NT2/D1 (cell line): Measurements from ENCODE around the gene WFS1.

Experiments used
- DNase-seq: peaks from one replicate; pipeline ENCODE4 v3.0.0-alpha.2; 2011; ENCODE audit warnings: low read depth, low spot score
- H3K27me3 ChIP-seq: 2 replicates; pipeline ENCODE4 v1.6.0; 2011; ENCODE audit warnings: mild to moderate bottlenecking; ENCODE audit not compliant: insufficient read length, insufficient read depth
- H3K36me3 ChIP-seq: 2 replicates; pipeline ENCODE4 v1.6.1; 2011; ENCODE audit warnings: mild to moderate bottlenecking, low read length, mixed read lengths; ENCODE audit not compliant: insufficient read depth, insufficient read length
- H3K4me1 ChIP-seq: 2 replicates; pipeline ENCODE4 v1.5.1; 2011; ENCODE audit not compliant: insufficient read depth, insufficient read length
- H3K4me3 ChIP-seq: 2 replicates; pipeline ENCODE4 v1.5.1; 2011; ENCODE audit warnings: low read depth; ENCODE audit not compliant: insufficient read length
- H3K9ac ChIP-seq: 2 replicates; pipeline ENCODE4 v1.6.0; 2011; ENCODE audit warnings: low read depth; ENCODE audit not compliant: insufficient read length
- H3K9me3 ChIP-seq: 2 replicates; pipeline ENCODE4 v1.5.1; 2011; ENCODE audit warnings: mild to moderate bottlenecking, low read length; ENCODE audit not compliant: insufficient read depth
- SUZ12 ChIP-seq: IDR thresholded peaks from 2 replicates; pipeline ENCODE4 v1.6.1; 2011; ENCODE audit not compliant: insufficient read length, insufficient read depth; ENCODE audit errors: extremely low read depth
- YY1 ChIP-seq: IDR thresholded peaks from 2 replicates; pipeline ENCODE4 v1.6.1; 2011; ENCODE audit not compliant: insufficient read length, insufficient read depth
- ZNF274 ChIP-seq: IDR thresholded peaks from 2 replicates; pipeline ENCODE4 v1.6.1; 2011; ENCODE audit warnings: mild to moderate bottlenecking, low read depth, low read length

WFS1 gene

DNA sequence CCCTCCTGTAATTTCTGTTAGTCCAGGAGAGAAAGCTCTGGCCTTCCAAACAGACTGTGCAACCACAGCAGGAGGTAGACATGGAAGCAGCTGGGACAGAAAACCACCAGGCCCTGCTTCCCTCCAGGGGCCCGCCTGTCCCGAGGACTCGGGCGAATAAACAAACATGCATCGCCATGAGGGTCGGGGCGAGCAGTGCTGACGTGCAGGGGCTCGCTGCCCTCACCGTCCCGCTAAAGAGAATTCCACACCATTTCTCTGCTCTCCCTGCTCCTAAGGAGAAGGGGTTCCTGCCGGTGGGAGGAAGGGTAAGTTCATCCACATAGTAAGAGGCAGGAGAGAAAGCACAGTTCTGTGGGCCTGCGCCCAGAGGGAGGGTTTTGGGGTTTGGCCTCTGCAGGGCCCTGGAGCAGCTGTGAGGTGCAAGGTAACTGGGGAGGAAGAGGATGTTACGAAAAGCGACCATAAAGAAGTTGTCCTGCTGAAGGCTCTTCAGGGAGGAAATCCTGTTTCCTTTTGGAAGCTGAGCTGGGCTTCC is 54.9 kb downstream of the WFS1 start:
- no peak for DNase-seq
- no peaks in the 10 kb centered on the region for H3K36me3 ChIP-seq
- no peak overlapping the region for H3K4me3 ChIP-seq
- H3K9ac ChIP-seq = peak overlapping the region; percentile 4
- TF ChIP-seq SUZ12 = no peak
- no peak for TF ChIP-seq ZNF274
- TF ChIP-seq YY1 = no peak
- peaks cover 4% of the 10 kb centered on the region for H3K27me3 ChIP-seq
- H3K4me1 ChIP-seq = peaks cover 16% of the 10 kb centered on the region
- peaks cover 8% of the 10 kb centered on the region; the same call in 1 of the 2 replicates for H3K9me3 ChIP-seq

DNA sequence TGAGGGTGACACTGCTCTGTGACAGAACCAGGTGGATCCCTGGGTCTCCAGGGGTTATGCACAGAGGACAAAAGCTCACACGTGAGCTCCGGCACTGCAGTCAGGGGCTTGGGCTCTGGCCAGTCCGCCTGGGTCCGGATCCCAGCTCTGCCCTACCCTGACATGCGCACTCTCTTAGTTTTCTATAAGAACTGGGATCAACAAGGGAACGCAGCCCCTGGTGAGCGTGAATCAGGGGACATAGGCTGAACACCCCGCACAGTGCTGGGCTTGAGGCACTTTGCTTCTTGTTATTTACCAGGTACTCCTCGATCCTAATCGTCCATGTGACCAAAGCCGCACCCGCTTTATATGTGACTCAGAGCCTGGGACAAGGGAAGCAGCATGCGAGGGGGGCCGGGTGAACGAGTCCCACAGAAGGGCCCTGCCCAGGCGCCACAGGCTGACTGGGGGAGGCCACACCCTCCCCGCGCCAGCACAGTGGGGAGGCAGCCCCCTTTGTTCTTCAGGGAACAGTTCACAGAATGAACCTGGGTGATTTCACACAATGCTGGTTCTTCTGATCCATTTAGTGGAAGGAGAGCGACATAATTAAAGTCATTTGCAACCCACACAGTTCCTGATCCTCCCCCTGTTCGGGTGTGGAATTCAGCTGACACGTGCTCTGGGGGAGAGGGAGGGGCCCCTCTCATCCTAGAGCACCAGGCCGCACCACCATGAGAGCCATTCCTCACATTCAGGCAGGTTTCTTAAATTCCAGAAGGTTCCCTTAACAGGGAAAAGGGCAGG is 55.5 kb downstream of the WFS1 start:
- Histone ChIP-seq H3K36me3 (no peaks in the 10 kb centered on the region), H3K9me3 (peaks cover 3% of the 10 kb centered on the region; the same call in 1 of the 2 replicates), H3K4me3 (no peak overlapping the region), H3K9ac (peak overlapping the region; percentile 4), H3K27me3 (peaks cover 4% of the 10 kb centered on the region), H3K4me1 (peaks cover 16% of the 10 kb centered on the region)
- TF ChIP-seq ZNF274 = no peak
- TF ChIP-seq SUZ12 = no peak
- no peak for TF ChIP-seq YY1
- DNase-seq = no peak

DNA sequence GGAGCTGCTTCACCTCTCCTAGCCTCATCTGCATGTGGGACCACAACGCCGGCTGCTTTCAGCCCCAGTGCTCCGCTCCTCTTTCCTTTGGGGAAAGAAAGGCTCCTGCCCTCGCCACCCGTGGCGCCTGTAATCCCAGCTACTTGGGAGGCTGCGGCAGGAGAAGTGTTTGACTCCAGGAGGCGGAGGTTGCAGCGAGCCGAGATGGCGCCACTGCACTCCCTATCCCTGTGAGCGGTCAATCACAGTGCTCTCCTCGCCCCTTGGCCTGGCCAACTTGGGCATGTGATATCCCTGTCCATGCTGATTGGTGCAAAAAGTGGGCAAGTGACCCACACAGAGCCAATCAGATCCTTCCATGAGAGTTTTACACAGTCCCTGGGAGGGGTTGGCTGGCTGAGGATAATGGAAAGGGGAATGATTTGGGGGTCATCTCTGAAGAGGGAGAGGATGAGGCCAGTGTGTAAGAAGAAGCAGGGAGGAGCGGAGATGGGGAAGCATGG is 56.2 kb downstream of the WFS1 start:
- no peaks in the 10 kb centered on the region; the same call in 1 of the 2 replicates for H3K9me3 ChIP-seq
- H3K9ac ChIP-seq = no peak overlapping the region
- H3K36me3 ChIP-seq = no peaks in the 10 kb centered on the region
- peaks cover 16% of the 10 kb centered on the region for H3K4me1 ChIP-seq
- DNase-seq = no peak
- no peak overlapping the region for H3K4me3 ChIP-seq
- peaks cover 4% of the 10 kb centered on the region for H3K27me3 ChIP-seq
- TF ChIP-seq ZNF274 = no peak
- no peak for TF ChIP-seq SUZ12
- no peak for TF ChIP-seq YY1

DNA sequence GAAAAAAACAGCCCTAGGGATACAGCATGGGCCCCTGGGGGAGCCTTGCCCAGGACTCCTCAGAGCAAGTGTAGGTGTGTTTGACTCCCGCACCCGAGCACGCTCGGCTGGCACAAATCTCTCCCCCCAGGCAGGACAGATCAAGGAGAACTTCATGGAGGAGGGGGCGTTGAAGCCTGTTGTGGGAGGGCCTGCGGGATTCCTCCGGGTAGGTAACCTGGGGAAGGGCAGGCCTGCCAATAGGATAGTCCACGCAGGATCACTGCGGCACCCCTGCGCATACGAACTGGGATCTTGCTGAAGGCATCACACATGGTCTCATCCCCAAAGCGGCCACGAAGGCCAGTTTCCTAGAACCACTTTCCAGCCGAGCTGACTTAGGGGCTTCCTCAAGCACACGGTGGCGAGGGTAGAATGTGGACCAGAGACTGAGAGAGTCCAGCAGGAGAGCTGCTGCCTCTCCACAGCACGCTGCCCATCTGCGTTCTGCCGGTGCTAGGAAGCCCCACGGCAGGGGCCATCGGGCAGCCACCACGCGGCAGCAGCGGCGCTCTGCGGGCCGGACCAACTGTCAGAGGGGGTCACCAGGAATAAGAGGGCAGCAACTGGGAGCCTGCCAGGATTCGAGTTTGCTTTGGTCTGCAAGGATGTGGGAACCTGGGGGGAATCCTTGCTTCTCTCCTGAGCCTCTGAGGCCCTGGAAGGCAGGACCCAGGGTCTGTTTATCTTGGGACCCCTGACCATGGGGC is 56.8 kb downstream of the WFS1 start:
- peaks cover 16% of the 10 kb centered on the region for H3K4me1 ChIP-seq
- H3K4me3 ChIP-seq = no peak overlapping the region
- H3K9me3 ChIP-seq = no peaks in the 10 kb centered on the region; the same call in 1 of the 2 replicates
- TF ChIP-seq ZNF274 (no peak), SUZ12 (no peak), YY1 (no peak)
- peaks cover 4% of the 10 kb centered on the region for H3K27me3 ChIP-seq
- DNase-seq = no peak
- H3K36me3 ChIP-seq = no peaks in the 10 kb centered on the region
- no peak overlapping the region for H3K9ac ChIP-seq

DNA sequence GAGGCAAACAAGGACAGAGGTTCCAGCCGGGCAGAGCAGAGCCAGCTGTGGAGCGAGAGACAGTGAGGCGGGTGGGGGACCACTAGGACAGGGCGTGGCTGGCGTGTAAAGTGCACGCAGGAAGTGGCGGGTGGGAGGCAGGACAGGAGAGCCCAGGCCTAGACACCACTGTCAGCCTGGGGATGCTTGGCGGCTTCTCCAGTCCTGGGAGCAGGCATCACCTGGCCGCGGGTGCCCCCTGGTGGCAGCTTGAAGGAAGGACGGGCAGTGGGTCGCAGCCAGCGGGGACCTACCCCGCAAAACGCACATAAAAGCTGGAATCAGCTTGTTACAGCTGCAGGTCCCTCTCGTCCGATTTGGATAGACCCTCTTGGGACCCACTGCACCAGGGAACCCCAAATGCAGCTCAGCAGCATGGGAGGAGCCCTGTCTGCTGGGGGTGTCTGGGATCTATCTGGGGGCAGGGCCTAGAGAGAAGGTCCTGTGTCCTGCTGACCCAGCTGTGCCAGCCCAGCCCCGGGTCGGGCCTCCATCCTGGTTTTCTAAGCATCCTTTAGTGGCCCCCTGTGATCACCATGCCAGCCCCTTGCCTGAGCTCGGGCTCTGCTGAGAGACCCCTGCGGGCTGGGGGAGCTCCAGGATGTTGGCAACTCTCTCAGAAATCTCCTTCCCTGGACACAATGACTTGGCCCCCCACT is 57.7 kb downstream of the WFS1 start:
- Histone ChIP-seq H3K36me3 (no peaks in the 10 kb centered on the region), H3K9ac (peak overlapping the region; percentile 22), H3K27me3 (peaks cover 4% of the 10 kb centered on the region), H3K9me3 (no peaks in the 10 kb centered on the region; the same call in 1 of the 2 replicates), H3K4me1 (peaks cover 18% of the 10 kb centered on the region), H3K4me3 (no peak overlapping the region)
- no peak for DNase-seq
- TF ChIP-seq SUZ12 = no peak
- TF ChIP-seq YY1 = no peak

DNA sequence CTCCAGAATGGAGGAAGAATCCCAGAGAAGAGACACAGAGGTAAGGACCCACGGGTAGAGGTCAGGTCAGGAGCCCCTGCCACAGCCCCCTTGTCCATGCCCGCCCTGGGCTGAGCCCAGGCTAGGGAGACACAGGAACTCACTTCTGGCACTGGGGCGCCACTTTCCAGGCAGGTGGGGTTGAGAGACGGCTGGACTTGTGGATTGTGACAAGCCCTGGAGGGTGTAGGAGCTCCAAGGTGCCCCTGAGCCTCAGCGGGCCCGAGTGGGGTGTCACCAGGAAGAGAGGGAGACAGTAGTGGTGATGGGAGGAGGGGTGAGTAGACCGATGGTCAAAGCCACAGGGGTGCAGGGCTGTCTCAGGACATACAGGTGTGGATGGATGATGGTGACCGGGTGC is 58.9 kb downstream of the WFS1 start:
- Histone ChIP-seq H3K4me3 (no peak overlapping the region), H3K9me3 (no peaks in the 10 kb centered on the region; the same call in 1 of the 2 replicates), H3K4me1 (peaks cover 16% of the 10 kb centered on the region), H3K27me3 (peaks cover 4% of the 10 kb centered on the region), H3K36me3 (no peaks in the 10 kb centered on the region), H3K9ac (no peak overlapping the region)
- DNase-seq = no peak
- TF ChIP-seq ZNF274 (no peak), YY1 (no peak), SUZ12 (no peak)
